Renal cortical epithelial cell (primary cell): ENCODE results near the gene CA6. TPM values are rescaled to one million over a fixed set of nuclear protein-coding genes. Genes with fewer than 3 reads are reported as not detected.
"Not testable (repeated sequence)": the region's sequence is repeated elsewhere in the genome, so short reads cannot be mapped to it uniquely, and the experiment has no call there.

Experiments
- DNase-seq: peaks from one replicate; pipeline ENCODE4 v3.0.0-alpha.2; 2011; ENCODE audit warnings: low read depth
- total RNA-seq: library from RNA; depleted of rRNA; stranded (reverse); fragments of >200 nt; gene quantifications from 2 replicates; pipeline ENCODE4 v1.2.3, GENCODE V29; 2014

CA6 gene
- total RNA-seq, 1 donor from 2014 or later: not detected

DNA sequence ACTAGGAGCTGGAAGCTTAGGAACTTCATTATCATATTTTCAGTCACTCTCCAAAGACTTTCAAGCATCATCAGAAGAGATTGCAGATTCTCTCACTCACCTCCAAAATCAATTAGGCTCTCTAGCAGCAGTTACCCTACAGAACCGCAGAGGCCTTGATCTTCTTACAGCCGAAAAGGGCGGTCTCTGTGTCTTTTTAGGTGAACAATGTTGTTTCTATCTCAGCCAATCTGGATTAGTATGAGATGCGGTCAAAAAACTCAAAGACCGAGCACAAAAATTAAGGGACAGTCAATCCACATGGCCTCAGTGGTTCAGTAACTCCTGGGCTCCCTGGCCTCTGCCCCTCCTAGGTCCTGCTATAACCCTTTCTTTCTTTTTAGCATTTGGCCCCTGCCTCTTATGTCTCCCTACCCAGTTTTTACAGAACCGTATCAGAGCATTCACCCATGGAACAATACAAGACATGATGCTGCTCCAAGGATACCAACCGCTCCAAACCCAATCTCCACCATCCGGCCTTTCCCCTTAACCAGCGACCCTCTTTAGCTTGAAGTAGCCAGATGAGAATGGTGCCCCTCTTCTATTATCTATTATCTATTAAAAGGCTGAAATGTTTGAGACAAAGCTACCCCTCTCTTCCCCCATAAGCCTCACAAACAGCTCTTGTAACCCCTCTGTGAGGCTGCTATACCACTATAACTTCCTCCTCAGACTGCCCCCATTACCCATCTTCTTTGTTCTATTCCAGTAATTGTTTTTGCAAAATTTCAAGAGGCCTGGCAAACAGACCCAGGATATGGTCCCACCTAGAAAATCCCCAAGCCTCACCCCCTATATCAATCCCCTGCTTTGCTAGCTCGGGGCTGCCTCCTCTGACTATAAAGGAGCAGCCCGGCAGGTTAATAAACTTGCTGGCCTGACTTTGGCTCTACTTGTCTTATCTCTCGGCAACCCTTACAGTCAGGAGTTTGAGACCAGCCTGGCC is 18.7 kb upstream of the CA6 start:
- no peak for DNase-seq

DNA sequence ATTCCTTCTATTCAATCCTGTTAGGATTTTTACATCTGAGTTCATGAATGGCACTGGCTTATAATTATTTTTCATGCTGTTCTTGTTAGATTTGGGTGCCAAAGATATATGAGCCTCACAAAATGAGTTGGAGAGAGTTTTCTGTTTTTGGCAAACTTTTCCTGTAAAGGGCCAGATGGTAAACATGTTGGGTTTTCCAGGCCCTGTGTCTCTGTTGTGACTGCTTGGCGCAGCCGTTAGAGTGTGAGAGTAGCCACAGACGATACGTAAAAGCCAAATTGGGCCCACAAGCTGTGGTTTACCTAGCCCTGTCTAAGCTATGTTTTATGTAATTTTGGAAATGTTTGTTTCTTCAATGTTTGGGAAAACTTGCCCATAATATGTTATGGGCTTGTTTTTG is 15.6 kb upstream of the CA6 start:
- no peak for DNase-seq

- DNase-seq: not testable (repeated sequence)
Measured at GRCh38 chr1:8937051-8937450, 8.6 kb upstream of the CA6 start.

GRCh38 chr1:8937701-8938100 is 8.0 kb upstream of the CA6 start:
- no peak for DNase-seq

GRCh38 chr1:8938232-8938999 is 7.3 kb upstream of the CA6 start:
- no peak for DNase-seq

- no peak for DNase-seq
Measured at GRCh38 chr1:8939000-8939265, 6.7 kb upstream of the CA6 start.

GRCh38 chr1:8939362-8939995 is 6.2 kb upstream of the CA6 start:
- peak; percentile 54 for DNase-seq

DNA sequence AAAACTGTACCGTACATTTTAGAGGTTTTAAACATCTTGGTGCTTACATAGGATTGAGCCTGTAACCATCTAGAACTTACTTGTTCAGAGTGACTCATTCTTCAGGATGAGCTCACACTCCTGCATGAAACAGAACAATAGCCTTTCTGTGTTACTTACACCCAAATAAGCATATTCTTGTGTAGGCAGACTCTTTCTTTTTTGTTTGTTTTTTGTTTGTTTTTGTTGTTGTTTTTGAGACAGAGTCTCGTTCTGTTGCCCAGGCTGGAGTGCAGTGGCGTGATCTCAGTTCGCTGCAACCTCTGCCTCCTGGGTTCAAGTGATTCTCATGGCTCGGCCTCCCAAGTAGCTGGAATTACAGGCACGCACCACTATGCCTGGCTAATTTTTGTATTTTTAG is 3.8 kb upstream of the CA6 start:
- peak; percentile 91 for DNase-seq

- no peak for DNase-seq
Measured at GRCh38 chr1:8943498-8944405, 1.9 kb upstream of the CA6 start.

GRCh38 chr1:8947127-8947691 is 1.5 kb downstream of the CA6 start:
- DNase-seq: no peak

DNA sequence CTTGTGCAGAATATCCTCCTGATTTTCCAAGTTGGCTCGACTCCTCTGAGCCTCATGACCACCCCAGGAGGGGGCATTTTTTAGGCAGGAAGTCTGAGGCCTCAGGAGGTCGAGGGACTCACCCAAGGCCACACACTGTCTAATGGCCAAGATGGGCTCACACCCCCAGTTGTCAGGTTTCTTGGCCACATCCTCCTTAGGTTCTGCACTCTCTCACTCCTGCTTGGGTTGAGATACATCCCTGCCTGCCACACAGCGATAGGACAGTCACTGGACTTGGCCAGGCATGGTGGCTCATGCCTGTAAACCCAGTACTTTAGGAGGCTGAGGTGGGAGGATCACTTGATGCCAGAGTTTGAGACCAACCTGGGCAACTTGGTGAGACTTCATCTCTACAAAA is 4.6 kb downstream of the CA6 start:
- no peak for DNase-seq

- no peak for DNase-seq
Measured at GRCh38 chr1:8951231-8951630, 5.6 kb downstream of the CA6 start.

- no peak for DNase-seq
Measured at GRCh38 chr1:8955406-8955805, 9.7 kb downstream of the CA6 start.

DNA sequence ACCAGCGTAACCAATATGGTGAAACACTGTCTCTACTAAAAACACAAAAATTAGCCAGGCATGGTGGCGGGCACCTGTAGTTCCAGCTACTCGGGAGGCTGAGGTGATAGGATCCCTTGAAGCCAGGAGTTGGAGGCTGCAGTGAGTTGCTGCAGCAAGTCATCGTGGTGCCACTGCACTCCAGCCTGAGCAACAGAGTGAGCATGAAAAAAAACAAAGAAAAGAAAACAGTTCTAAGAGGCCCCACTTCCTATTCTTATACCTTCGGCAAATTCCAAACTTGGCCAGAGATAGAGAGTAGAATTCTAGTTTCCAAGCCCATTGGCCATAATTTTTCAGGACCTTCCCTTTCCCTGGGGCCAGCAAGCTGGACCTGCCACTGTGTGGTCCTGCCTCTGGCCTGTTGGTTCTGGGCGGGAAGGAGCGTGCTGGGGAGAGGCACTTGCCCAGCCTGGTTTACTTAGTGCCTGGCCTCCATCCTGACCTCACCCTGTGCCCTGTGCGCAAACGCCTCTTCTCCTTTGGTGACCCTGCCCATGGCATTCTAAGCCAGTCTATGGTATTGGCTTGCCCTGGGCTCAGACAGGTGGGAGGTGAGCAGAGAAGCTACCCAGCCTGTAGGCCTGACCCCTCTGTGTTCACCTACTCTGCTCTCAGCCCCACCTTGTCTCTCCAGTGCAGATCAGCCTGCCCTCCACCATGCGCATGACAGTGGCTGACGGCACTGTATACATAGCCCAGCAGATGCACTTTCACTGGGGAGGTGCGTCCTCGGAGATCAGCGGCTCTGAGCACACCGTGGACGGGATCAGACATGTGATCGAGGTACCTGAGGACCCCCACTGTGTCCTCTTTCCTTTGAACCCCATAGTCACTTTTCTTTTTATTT is 11.0 kb downstream of the CA6 start:
- no peak for DNase-seq

GRCh38 chr1:8962812-8963530 is 17.3 kb downstream of the CA6 start:
- DNase-seq: peak; percentile 55

DNA sequence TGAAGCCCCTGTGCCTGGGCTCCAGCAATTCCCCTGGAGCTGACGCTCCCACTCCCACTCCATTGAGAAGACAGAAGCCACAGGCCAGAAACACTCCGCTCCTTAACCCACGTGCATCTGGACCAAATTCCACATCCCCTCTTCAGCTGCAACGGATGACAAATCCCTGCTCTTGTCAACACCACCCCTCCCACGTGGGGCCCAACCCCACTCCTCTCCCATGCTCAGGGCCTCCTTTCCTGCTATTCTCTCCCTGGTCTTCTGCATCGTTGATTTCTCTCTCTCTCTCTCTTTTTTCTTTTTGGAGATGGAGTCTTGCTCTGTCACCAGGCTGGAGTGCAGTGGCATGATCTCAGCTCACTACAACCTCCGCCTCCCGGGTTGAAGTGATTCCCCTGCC is 18.3 kb downstream of the CA6 start:
- no peak for DNase-seq

DNA sequence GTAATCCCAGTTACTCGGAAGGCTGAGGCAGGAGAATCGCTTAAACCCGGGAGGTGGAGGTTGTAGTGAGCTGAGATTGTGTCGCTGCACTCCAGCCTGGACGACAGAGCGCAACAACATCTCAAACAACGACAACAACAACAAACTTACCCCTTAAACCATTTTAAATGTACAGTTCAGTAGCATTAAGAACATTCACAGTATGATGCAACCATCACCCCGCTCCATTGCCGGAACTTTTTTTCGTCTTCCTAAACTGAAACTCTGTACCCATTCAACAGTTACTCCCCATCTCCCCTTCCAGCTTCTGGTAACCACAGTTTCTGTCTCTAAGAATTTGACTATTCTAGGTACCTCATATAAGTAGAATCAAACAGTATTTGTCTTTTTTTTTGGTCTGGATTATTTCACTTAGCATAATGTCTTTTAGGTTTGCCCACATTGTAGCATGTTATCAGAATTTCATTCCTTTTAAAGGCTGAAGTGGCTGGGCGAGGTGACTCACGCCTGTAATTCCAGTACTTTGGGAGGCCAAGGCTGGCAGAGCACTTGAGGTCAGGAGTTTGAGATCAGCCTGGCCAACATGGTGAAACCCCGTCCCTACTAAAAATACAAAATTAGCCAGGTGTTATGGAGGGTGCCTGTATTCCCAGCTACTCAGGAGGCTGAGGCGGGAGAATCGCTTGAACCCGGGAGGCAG is 19.6 kb downstream of the CA6 start:
- no peak for DNase-seq

DNA sequence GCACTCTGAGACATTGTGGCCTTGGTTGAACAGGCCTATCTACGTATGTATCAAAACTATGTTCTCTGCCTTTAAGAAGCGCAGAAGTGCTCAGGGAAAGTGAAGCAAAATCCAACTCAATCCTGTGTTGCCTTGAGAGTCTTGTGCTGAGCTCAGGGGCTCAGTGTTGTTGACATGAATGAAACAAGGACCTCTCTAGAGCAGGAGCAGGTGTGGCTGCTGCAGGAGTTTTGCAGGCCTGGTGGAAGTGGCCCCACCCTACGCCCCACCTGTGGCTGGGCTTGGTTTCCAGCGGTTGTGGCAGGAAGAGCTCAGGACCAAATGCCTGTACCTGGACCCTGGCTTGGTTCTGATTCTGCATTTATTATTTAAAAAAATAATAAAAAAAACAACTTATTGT is 20.9 kb downstream of the CA6 start:
- no peak for DNase-seq

- DNase-seq: not testable (repeated sequence)
Measured at GRCh38 chr1:8968902-8969301, 23.2 kb downstream of the CA6 start.
